Lung microvascular endothelial cell (primary cell): ENCODE measurements around the gene OR2T1. TPM values are rescaled to one million over a fixed set of nuclear protein-coding genes. Genes with fewer than 3 reads are reported as not detected.
A peak's percentile ranks its signal among the peaks of the same experiment; 100 is the strongest.
"Not testable (repeated sequence)": the region's sequence is repeated elsewhere in the genome, so short reads cannot be mapped to it uniquely, and the experiment has no call there.

Experiments used
- DNase-seq, 2 donors: peaks; one replicate each; pipeline versions ENCODE4 v3.0.0 to v3.0.0-alpha.2; 2010; ENCODE audit warnings: low read depth in 2 of 2
- total RNA-seq: library from RNA; depleted of rRNA; stranded (reverse); fragments of >200 nt; gene quantifications from 2 replicates; pipeline ENCODE4 v1.2.1, GENCODE V29; 2014

OR2T1 gene, protein sequence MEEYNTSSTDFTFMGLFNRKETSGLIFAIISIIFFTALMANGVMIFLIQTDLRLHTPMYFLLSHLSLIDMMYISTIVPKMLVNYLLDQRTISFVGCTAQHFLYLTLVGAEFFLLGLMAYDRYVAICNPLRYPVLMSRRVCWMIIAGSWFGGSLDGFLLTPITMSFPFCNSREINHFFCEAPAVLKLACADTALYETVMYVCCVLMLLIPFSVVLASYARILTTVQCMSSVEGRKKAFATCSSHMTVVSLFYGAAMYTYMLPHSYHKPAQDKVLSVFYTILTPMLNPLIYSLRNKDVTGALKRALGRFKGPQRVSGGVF
- total RNA-seq, result not detected in 2 replicates

DNA sequence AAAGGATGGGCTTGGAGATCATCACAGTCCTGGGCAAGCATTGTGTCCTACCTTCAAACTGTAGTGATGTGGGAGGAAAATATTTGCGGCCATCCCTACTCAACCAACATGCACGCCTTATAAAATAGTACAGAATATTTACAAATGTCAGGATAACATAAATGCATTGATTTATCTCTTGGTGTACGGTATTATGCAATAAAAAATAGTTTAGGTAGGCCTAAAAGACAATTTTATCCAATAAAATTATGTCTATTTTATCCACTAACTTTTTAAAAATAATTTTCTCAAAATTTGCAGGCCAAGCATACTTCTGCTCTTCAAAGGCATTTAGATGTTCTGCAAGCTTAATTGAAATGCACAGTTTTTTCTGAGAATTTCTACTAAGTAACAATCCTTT, at the start of gene OR2T1:
Gene OR2T1, plus strand, starts transcription at position 301 of the 400 bp plus-strand sequence. CDS start 3,100 bp downstream, outside the sequence.
- no peak for DNase-seq

DNA sequence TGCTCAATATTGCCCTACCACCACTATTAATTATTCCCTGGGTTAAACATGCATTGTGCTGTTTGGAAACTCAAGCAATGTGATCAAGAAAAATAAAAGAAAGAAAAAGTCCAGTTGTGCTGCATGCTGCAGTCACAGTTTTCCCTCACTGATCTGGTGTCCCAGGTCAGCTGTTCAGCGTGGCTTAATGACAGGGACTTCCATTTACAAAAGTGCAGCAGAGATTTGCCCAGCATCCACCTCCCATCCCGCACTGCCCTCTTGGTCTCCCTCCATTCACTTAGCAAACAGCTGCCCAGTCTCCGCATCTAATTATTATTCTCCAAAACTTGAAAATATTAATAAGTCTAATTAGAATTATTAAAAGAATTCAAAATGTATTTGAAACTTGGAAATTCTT, 43.4 kb upstream of the OR2T1 start:
- no peak for DNase-seq

DNA sequence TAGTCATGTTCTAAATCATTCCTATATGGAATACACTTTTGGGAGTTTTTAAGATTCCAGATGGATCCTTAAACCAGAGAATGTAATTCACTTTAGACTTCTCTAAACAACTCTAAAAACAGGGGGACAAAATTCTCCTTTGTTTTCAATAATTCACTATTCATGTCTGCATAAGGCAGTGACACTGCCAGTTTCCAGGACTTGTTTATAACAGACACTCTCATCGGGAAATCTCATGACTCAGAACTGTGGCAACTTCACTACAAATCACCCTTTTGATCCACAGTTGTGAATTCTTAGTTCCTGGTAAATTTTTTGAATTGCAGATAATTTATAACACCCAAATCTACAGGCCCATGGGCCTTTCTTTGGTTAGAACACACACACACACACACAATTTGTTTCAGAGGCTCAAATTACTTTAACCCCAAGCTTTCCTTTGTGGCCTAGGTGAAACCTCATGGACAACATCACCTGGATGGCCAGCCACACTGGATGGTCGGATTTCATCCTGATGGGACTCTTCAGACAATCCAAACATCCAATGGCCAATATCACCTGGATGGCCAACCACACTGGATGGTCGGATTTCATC, 41.6 kb upstream of the OR2T1 start, which contains the start of gene OR2T4:
Gene OR2T4, plus strand, starts transcription at position 545 of the 595 bp plus-strand sequence. Its CDS starts 0 bp downstream, at position 545.
- no peak for DNase-seq

DNA sequence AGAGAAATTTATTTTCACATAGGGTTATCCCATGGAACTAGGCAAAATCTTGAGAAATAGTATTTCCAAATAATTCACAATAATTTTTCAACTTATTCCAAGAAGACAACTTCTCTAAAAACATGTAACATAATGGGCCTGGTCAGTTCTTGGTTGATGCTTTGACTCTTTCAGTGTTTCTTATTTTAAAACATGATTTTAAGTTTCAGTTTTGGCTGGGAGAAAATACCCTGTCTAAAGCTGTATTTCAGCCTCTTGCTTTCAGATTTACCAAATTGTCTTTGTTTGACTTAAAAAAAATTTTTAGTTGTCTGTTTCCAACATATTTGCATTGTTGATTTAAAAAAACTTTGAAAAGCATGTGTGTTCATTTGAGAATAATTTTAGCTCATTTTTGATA, 36.2 kb upstream of the OR2T1 start:
- DNase-seq, result no peak

DNA sequence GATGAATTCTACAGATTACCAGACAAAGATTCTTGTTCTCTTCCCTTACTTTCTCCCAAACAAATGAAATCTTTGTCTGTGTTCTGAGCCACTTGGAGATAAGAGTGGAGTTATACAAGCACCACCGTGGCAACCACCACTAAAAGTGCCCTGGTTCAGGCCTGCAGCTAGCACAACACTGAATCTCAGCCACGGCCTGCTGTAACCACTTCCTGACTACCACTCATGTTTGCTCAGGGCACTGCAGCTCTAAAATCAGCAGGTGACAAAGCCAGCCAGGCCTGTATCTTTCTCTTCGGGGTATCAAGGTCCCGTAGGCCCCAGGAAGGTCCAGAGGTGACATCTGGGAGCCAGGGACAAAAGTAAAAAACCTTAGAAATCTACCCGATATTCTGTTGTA, 30.5 kb upstream of the OR2T1 start:
- no peak for DNase-seq

DNA sequence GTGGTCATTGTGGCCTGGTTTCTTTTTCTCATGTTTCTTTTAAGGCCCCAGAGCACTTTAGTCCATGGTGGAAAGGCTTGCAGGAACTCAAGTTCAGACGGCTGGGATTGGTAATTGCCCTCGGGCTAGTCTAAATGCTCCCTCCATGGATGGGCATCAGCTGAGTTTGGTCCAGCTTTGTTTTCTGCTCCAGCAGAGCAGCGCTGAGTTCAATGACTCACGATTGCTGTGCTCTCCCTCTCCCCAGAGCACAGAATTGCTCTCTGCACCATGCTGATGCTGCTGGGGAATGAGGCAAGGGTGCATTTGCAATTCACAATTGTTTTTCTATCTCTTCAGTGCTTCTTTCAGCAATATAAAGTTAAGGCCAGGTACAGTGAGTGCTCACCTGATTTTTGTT, 29.1 kb upstream of the OR2T1 start:
- no peak for DNase-seq

DNA sequence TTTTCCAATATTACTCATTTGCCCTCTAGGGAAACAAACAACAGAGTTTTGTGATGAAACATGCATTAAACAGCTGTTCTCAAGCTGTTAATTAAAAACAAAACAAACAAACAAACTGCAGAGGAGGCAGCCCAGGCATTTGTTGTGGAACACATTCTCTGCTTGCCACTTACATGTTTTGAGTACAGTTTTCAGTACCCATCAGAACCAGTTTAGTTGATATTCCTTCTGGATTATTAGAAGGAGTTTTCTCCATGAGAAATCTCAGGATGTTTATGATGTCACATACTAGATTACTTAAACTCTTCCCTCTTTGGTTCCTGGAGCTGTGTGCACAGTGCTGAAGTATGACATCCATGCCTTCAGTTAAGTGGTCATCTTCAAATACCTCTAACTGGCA, 27.4 kb upstream of the OR2T1 start, which contains the start of gene OR2T6:
Gene OR2T6, plus strand, starts transcription at position 301 of the 400 bp plus-strand sequence. CDS start 11,863 bp downstream, outside the sequence.
- DNase-seq, result no peak

DNA sequence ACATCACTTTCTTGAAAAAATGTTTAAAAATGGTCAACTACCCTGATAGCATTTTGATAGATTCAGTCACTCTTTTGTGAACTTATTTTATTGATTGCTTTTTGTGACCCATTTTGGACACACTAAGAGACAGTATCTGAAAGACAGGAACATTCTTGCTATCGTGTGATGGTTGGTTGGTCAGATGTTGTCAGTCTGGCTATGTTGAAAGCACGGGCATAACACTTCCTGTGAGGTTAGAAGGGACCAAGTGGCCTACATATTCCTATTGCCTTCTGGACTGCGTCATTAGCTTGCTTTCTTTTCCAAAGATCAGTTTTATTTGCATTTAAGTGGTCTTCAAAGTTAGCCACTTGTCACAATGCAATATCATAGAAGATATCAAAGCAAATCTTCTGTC, 25.9 kb upstream of the OR2T1 start:
- no peak for DNase-seq

DNA sequence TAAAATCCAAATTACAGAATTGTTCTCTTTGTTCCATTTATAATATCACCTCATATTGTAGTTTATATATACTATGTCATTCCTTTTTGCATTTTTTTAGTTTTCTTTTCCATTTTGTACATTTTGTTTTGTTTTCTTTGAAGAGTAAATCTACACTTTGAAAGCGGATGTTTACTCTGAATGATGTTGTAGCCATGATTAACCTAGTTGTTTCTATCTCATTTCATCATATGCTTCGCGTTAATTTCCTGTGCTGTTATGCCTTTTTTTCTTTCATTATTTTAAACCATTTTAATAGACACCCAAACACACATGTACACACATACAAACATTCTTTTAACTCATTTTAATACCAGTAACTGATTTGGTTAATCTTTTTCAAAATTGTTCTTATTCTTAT, 22.0 kb upstream of the OR2T1 start:
- no peak for DNase-seq

DNA sequence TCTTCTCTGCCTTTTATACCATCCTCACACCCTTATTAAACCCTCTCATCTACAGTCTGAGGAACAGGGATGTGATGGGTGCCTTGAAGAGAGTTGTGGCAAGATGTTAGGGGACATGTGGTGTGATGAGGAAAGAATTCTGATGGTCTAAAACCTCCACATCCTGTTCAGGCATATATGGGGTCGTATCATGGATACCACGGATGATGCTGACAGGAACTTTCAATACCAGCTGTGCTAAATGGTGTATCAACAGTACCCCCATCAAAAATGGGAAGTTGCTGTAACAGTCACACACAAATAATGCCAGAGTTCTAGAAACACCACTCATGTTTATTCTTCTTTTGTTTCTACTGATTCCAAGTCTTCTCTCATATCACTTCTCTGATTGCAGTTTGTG, 14.4 kb upstream of the OR2T1 start:
- no peak for DNase-seq

DNA sequence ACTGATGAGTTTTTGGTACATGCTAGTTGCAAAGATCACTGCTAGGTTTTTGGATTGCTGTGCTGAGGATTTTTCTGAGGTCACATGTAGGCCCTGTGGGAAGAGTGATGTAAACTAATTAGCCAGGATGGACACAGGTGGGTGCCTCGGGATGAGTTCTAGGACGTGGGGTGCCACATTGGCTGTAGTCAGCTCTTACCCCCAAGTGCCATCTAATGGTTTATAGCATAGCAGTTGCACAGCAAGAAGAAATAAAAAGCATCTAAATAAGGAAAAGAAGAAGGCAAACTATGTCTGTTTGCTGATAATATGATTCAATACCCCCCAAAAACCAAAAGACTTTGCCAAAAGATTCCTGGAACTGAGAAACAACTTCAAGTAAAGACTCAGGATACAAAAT, 9.8 kb upstream of the OR2T1 start:
- no peak for DNase-seq

DNA sequence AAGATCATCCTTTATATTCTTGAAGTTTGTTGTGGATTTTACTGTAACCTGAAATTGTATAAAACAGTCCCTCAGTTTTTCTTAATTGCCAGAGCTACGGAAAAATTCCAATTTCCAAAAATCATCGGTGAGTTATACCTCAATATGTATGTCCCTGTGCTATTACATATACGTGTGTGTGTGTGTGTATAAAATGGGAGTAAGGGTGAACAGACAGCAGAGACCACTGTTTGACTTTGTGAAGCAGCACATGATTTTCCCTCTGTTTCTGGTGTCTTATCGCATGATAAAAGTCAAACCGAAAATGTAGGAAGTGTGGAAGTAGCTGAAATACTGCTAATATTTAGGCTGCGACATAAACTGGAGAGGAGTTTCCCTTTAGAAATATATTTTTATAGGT, 1.2 kb downstream of the OR2T1 start:
- peak in 1 of 2 donors; percentile 27 for DNase-seq

DNA sequence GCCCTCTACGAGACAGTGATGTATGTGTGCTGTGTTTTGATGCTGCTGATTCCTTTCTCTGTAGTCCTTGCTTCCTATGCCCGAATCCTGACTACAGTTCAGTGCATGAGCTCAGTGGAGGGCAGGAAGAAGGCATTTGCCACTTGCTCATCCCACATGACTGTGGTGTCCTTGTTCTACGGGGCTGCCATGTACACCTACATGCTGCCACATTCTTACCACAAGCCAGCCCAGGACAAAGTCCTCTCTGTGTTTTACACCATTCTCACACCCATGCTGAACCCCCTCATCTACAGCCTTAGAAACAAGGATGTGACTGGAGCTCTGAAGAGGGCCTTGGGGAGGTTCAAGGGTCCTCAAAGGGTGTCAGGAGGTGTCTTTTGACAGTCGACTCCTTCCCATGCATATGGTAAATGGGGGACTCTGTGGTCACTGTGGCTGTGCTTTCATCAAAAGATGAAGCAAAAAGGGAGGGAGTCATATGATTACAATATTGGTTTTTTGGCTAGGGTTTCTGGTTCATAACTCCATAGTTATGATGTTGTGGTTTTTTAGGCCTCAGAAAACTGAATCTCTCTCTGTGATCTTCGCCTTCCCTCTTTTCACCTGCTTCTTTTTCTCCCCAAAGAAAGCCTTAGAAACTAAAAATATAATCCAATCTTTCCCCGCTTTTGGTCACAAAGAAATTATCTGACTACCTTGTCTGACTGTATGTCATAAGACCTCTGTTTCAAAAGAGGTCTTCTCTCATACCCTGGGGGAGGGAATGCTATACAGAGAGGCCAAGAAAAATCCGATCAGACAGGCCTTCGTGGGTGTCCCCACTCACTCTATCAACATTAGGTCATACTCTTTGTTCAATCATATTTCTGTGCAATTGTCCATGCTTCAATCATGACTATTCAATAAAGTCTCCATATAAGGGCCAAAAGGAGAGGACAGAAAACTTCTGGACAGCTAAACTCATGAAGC, 4.2 kb downstream of the OR2T1 start:
- DNase-seq, result no peak

DNA sequence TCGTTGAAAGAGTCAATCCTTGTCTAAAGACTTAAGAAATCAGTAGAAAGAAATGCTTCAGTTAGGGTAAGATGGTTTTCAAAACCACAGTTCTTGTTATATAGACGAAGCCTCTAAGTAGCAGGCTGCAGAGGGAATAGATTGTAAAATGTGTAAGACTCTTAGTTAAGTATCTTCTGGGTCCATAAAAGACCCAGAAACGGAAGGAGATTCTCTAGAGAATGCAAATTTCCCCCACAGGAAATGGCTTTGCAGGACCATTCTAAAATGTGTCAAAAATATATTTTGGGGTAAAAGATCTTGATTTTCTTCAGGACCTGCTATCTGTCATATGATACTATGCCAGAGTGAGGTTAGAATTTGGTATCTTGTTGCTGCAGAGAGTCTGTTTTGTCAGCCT, 13.4 kb downstream of the OR2T1 start:
- DNase-seq, result no peak

DNA sequence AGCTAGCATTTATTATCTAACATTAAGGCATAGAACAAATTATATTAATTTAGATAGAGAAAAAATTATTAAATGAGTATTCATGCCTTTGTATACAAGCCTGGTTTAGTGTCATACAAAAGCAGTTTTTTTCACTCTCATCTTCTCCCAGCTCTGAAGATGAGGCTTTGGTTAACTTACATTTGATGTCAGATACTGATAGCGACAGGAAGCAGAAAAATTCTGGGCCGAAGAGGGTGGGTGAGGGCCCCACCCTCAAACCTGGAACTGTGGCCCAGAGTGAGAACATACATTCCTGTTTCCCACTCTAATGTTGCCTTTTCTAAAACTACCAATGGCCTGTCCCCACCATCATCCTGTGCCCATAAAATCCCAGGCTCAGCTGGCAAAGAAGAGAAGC, 15.0 kb downstream of the OR2T1 start:
- no peak for DNase-seq

DNA sequence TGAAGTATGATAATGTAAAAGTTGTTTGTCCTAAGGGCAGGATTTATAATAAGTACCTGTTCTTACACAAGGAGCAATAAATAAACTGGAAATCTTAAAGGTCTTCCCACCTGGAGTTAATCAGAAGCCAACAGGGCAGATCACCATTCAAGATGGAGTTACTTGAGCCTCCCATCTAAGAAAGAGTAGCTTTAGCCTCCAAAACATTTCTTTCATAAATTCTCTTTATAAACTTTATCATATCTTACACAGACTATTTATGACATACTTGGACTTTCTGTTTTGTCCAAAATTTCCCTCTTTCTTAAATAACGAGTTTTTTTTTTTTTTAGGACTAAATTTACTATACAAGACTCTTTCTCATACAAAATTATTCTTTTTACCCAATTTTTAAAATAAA, 18.5 kb downstream of the OR2T1 start:
- DNase-seq, result peak in 1 of 2 donors; percentile 0

DNA sequence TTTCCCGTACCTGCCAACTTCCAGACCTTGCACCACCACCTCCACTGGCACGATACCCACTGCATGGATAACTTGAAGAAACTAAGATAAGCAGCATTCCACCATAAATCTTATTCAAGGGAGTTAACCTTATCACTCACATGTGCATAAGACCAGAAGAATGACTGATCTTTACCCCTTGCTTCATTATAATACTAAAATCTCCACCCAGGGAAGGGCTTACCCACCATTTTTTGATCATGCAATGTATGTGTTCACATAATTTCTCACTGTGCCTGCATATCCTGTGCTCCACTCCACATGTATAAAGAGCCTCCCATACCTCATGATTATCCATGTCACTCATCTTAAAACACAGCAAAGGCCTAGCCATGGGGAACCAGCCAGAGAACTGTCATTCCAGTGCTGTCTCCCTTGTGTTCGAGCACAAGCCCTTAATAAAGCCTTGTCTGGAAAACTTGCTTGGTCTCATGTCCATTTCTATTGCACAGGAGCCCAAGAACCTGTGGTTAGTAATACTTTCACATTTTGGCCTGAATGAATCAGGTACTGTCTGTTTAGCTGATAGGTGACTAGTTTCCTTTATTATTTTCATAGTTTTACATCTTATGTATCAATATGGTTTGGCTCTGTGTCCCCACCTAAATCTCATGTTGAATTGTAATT, 24.8 kb downstream of the OR2T1 start:
- DNase-seq, result not testable (repeated sequence)

DNA sequence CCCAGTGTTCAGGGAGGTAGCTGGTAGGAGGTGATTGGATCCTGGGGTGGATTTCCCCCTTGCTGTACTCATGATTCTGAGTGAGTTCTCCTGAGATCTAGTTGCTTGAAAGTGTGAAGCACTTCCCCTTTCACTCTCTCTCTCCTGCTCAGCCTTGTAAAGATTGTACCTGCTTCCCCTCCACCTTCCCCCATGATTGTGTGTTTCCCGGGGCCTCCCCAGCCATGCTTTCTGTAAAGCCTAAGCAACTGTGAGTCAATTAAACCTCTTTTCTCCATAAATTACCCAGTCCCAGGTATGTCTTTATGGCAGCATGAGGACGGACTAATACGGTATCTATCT, 25.3 kb downstream of the OR2T1 start:
- DNase-seq, result not testable (repeated sequence)

DNA sequence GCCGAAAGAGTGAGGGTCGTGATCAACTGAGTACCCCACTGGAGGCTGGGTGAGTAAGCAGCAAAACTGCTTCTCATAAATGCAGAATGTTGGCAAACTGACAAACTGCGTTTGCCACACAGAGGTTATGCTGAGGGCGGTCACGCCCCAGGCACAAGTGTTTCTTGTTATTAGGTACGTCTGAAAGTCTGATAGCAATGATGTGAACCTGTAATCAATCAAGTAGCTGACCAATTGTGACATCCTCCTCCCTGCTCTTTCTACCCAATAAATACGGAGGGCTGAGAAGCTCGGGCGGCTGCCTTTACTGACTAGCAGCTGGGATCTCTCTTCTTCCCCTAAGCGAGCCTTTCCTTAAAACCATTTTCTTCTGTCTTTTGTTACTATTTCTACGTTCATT, 28.8 kb downstream of the OR2T1 start:
- not testable (repeated sequence) for DNase-seq

DNA sequence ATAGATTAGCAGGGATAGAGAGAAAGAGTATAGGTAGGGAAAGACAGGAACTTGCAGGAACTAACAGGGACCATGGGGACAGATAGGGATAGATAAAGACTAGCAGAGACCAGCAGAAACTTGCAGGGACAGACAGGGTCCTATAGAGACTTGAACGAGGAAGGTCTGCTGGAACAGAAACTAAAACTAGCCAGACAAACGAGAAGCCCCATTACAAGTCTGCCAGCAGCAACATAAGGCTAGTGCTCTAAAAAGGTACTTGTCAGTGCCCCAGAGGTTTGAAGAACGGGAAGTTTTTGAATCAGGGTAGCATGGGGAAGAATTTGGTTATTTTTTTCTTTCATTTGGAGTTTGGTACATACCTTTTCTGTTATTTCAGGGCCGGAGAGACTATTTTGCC, 29.4 kb downstream of the OR2T1 start:
- not testable (repeated sequence) for DNase-seq

DNA sequence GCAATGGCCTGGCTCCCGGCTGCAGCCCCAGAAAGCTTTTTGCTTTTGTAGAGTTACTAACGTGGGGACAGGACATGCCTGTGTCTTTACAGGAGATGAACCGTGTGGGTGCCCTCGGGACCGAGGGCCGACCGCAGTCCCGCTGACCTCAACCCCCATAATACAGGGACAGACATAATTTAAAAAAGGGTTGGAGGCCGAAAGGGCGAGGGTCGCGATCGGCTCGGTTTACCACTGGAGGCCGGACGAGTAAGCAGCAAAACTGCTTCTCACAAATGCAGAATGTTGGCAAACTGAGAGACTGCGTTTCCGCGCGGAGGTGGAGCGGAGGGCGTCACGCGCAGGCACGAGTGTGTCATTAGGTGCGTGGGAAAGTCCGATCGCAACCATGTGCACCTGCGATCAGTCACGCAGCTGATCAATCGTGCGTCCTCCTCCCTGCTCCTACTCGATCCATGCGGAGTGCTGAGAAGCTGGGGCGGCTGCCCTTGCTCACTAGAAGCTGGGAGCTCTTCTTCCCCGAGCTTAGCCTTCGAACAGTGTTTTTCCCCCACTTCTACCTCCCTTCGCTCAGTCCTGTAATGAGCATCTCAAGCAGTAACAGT, 31.1 kb downstream of the OR2T1 start:
- DNase-seq, result not testable (repeated sequence)
